ENCODE data around the gene CYBRD1.

DNA sequence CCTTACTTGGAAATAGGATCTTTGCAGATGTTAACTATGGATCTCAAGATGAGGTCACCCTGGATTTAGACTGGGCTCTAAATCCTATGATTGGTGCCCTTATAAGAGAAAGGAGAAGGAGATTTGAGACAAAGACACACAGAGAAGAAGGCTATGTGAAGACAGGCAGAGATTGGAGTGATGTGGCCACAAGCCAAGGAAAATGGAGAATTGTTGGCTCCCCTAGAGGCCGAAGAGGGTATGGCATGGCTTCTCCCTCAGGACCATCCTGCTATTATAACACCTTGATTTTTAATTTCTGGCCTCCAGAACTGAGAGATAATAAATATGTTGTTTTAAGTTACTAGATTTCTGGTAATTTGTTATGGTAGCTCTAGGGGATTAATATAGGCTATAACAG, 7.6 kb downstream of the CYBRD1 start:
- TF ChIP-seq, protein P1, sequence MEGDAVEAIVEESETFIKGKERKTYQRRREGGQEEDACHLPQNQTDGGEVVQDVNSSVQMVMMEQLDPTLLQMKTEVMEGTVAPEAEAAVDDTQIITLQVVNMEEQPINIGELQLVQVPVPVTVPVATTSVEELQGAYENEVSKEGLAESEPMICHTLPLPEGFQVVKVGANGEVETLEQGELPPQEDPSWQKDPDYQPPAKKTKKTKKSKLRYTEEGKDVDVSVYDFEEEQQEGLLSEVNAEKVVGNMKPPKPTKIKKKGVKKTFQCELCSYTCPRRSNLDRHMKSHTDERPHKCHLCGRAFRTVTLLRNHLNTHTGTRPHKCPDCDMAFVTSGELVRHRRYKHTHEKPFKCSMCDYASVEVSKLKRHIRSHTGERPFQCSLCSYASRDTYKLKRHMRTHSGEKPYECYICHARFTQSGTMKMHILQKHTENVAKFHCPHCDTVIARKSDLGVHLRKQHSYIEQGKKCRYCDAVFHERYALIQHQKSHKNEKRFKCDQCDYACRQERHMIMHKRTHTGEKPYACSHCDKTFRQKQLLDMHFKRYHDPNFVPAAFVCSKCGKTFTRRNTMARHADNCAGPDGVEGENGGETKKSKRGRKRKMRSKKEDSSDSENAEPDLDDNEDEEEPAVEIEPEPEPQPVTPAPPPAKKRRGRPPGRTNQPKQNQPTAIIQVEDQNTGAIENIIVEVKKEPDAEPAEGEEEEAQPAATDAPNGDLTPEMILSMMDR (IDR thresholded peaks at IDR 0.05) = peak; percentile 26; the same call in 1 of the 3 replicates
- TF ChIP-seq EHF (CRISPR knock-in tag; IDR thresholded peaks at IDR 0.05) (no peak), JUNB (IDR thresholded peaks at IDR 0.05) (no peak), HDAC2 (IDR thresholded peaks at IDR 0.05) (no peak), POLR2A (IDR thresholded peaks at IDR 0.05; ENCODE audit: low read length) (no peak), CHD4 (IDR thresholded peaks at IDR 0.05; ENCODE audit: borderline replicate concordance) (no peak), EP300 (IDR thresholded peaks at IDR 0.05) (no peak), MAZ (IDR thresholded peaks at IDR 0.05; ENCODE audit: borderline replicate concordance, low read depth, low read length) (no peak), RCOR1 (IDR thresholded peaks at IDR 0.05; ENCODE audit: low read depth, low read length) (no peak), MAX (IDR thresholded peaks at IDR 0.05) (no peak)
- TF ChIP-seq, protein P2, sequence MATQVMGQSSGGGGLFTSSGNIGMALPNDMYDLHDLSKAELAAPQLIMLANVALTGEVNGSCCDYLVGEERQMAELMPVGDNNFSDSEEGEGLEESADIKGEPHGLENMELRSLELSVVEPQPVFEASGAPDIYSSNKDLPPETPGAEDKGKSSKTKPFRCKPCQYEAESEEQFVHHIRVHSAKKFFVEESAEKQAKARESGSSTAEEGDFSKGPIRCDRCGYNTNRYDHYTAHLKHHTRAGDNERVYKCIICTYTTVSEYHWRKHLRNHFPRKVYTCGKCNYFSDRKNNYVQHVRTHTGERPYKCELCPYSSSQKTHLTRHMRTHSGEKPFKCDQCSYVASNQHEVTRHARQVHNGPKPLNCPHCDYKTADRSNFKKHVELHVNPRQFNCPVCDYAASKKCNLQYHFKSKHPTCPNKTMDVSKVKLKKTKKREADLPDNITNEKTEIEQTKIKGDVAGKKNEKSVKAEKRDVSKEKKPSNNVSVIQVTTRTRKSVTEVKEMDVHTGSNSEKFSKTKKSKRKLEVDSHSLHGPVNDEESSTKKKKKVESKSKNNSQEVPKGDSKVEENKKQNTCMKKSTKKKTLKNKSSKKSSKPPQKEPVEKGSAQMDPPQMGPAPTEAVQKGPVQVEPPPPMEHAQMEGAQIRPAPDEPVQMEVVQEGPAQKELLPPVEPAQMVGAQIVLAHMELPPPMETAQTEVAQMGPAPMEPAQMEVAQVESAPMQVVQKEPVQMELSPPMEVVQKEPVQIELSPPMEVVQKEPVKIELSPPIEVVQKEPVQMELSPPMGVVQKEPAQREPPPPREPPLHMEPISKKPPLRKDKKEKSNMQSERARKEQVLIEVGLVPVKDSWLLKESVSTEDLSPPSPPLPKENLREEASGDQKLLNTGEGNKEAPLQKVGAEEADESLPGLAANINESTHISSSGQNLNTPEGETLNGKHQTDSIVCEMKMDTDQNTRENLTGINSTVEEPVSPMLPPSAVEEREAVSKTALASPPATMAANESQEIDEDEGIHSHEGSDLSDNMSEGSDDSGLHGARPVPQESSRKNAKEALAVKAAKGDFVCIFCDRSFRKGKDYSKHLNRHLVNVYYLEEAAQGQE (IDR thresholded peaks at IDR 0.05) = no peak

Measured in A549 (cell line).